ENCODE measurements around the gene PANX2.

PANX2 gene

DNA sequence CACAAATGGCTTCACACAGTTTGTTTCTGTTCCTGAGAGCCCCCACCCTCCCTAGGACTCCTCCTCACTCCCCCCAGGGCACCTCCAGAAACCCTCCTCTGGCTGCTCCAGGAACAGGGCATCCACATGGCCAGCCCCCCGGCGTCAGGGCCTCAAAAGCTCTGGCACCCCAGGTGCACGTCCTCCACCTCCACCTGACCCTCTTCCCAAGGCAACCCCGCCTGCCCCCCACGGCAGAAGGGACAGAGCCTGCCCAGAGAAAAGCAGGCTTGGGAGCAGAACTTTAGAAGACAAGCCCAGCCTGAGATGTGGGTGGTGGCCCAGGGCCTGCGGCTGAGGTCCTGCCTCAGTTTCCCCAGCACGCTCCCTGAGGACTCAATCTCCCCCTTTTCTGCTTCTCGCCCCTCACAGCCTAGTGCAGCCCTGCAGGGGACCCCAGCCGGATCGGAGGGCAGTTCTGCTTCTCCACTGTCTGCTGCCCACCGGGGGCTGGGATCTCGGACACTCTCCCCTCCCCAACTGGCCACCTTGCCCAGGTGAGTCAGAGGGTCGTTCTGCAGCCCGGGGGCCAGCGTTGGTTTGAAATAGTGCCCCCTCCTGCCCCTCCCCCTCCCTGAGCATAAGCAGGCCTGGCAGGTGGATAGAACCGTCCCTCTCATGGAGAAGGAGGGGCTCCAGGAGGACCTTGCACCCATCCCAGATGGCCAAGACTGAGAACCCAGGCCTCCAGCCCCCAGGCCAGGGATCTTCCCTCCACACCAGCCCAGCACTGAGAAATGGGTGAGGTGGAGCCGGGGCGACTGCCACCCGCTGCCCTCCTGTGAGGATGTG, 12.8 kb downstream of the PANX2 start:
- DNase-seq (ENCODE audit: low read depth, low spot score): no peak

DNA sequence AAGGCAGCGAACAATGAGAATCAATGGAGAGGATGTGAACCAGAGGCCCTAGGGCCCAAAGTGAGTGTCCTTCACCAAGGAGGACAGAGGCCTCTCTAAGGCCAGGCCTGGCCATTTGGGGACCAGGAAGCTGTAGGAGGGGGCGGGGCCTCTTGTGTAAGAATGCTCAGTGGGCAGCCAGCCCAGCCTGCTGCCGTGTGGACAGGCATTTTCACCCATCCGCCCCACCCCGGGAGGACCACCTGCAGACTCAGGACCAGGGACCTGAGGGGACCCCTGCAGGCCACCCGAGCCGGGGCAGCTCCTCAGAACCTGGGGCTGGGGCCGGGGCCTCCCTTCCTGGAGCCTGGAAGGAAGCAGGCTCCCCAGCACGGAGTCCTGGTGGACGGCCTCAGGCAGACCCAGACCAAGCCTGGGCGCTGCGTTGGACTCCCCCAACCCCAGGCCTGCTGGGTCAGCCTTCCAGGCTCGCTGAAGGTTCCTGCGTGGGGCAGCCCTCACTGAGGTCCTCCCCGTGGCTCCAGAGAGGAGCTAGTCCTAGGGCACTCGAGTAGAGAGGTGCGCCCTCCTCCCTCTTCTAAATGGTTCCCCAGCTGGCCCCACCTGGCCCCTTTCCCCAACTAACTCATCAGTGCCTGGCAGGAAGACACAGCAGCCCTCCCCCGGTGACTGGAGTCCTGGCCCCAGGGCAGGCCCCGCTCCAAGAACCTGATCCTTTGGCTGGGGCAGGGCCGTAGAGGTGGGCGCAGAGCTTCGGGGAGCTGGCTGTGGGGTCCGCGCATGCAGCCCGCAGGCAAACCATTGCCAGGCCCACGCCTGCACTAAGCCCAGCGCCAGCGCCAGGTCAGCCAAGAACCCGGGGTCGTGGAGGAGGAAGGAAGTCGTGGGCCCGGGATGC, 13.7 kb downstream of the PANX2 start:
- no peak for DNase-seq (ENCODE audit: low read depth, low spot score)

DNA sequence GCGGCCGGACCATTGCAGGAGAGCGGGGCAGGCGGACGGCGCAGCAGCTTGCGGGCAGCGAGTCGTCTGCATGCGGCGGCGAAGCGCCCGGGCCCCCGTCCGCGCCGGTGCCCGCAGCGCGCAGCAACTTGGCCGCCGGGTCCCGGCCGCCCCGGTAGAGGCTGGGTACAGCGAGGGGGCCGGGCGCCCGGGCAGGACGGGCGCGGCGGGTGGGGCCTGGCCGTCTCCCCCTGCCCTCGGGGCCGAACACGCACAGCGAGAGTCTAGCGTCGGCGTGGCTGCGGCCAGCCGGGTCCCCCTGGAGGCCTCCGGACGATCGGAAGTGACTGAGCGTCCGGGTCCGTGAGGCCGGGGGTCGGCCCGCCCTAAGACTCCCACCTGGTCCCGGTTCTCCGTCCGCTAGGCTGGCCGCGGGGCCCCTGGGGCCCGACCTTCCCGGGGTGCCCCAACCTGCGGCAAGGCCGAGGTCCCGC, 14.4 kb downstream of the PANX2 start:
- no peak for DNase-seq (ENCODE audit: low read depth, low spot score)

DNA sequence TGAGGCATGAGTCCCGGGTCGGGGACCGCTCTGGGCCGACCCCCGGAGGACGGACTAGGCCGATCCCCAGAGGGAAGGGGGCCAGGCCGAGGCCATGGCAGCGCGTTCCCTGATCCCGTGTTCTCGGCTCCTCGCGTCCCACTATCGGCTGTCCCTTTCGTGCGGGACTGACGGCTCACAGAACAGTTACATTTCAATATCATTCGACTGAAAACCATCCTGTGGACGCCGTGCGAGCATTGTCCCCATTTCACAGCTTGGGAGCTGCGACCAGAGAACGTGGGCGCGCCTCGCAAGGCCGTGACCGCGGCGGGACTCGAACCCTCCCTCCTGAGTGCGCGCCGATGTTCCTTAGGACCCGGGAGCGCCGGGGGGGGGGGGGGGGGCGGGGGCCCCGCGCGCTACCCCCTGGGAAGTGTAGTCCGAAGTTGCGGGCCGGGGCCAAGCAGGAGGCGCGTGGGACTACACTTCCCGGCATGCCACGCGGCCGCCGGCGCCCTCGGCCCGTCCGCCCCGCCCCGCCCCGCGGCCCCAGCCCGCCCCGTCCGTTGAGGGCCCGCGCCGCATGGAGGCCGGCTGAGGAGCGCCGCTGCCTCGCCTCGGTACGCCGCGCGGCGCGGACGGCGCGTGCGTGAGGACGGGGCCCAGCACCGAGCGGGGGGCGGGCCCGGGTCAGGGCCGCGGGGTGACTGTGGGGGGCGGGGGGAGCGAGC, 15.0 kb downstream of the PANX2 start, which contains the start of gene TRABD:
TRABD (plus strand) TSS at position 539 of the 713 bp plus-strand sequence. CDS start 7,148 bp downstream, outside the sequence.
- DNase-seq (ENCODE audit: low read depth, low spot score): no peak

DNA sequence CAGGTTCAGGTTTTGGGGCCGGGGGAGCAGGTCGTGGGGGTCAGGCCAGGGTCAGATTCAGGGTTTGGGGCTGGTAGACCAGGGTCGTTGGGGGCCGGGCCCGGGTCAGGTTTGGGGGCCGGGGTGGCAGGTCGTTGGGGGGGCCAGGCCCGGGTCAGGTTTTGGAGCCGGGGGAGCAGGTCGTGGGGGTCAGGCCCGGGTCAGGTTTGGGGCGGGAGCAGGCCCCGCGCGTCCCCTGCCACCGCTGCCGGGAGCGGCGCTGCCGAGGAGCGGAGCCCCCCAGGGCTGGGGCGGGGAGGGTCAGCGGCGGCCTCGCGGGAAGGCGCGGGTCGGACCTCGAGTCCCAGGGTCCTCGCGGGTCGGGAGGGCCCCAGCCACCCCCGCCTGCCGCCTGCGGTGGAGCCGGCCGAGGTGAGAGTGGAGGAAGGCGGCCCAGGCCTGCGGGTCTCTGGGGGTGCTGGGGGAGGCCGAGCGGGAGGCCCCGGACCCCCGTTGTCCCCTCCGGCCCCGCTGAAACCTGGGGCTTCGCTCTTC, 15.7 kb downstream of the PANX2 start:
- no peak for DNase-seq (ENCODE audit: low read depth, low spot score)

DNA sequence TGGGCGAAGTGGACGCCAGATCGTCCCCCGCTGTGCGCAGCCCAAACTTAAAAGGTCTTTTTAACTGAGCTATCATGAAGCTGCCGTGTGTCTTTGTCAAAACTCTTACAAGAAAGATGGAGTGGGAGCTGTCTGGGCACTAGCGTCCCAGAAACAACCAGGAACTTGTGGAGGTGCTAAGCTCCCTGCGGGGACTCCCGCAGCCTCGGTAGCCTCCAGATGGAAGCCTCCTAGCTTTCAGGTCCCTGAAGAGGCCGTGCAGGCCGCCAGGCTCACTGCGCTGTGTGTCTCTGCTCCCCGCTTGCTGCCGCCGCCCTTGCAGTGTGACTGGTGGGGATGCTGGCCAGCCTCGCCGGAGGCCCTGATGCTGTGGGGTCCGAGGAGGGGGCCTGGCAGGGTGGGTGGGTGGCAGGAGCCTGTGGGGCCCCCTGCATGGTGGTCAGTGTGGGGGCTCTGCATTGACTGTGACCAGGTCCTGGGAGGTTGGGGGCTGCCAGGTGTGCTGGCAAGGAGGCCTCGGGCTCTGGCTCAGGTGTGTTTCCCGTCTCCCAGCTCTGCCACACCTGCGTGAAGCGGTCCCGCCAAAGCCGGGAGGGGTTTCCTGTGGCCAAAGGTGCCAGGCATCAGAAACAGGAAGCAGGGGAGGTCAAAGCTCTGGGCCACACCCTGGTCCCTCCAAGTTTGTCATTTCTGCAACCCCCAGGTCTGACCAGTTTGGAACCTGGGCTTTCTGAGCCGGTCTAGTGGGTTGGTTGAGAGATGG, 16.4 kb downstream of the PANX2 start:
- no peak for DNase-seq (ENCODE audit: low read depth, low spot score)

DNA sequence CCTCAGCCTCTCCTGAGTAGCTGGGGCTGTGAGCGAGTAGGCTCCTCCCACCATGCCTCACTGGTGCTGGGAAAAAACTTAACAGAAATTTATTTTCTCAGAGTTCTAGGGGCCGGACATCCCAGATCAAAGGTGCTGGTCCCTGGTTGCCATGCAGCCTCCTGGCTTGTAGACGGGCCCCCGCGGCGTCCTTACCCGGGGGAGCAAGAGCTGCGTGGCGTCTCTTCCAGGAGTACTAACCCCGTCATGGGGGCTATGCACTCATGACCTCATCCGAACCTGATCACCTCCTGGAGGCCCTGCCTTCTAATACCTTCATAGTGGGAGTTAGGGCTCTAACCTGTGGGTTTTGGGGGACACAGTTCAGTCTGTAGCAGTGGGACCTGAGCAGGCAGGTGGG, 17.8 kb downstream of the PANX2 start:
- DNase-seq (ENCODE audit: low read depth, low spot score): no peak

DNA sequence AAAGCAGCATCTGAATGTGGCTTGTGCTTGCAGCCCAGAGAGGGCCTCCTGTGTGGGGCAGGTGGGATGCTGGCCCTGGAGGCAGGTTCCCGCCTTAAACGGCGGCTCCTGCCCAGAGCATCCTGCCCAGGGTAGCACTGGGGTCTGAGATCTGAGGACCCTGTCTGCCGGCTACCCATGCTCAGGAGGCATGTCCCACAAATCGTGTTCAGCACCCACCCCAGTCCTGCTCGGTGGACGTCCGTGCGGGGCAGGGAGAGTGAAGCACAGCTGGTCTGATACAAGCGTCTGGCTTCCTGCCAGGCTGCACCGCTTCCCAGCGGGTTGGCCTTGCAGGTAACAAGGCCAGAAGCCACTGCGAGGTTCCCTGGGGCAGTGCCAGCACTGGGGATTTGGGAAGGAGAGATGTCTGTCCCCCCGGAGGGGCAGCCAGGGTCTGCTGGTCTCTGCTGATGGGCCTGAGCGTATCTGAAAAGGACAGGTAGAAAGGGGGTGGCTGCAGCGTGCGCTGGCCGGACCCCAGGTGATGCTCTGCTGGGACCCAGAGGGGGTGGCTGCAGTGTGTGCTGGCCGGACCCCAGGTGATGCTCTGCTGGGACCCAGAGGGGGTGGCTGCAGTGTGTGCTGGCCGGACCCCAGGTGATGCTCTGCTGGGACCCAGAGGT, 18.8 kb downstream of the PANX2 start:
- no peak for DNase-seq (ENCODE audit: low read depth, low spot score)

DNA sequence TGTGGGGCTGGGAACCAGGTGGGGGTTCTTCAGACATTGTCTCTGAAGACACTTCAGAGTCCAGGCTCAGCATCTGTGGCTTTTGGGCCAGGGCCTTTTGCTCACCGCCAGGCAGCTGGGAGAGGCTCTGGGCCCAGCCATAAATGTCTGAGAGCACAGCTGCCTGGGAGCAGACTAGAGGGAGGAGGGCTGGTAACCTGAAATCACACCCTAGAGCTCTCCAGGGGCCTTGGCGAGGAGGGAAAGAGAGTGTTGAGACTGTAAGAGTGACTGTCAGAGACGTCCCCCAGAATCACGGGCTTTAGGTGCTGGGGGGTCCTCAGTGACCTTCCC, 19.3 kb downstream of the PANX2 start:
- no peak for DNase-seq (ENCODE audit: low read depth, low spot score)

DNA sequence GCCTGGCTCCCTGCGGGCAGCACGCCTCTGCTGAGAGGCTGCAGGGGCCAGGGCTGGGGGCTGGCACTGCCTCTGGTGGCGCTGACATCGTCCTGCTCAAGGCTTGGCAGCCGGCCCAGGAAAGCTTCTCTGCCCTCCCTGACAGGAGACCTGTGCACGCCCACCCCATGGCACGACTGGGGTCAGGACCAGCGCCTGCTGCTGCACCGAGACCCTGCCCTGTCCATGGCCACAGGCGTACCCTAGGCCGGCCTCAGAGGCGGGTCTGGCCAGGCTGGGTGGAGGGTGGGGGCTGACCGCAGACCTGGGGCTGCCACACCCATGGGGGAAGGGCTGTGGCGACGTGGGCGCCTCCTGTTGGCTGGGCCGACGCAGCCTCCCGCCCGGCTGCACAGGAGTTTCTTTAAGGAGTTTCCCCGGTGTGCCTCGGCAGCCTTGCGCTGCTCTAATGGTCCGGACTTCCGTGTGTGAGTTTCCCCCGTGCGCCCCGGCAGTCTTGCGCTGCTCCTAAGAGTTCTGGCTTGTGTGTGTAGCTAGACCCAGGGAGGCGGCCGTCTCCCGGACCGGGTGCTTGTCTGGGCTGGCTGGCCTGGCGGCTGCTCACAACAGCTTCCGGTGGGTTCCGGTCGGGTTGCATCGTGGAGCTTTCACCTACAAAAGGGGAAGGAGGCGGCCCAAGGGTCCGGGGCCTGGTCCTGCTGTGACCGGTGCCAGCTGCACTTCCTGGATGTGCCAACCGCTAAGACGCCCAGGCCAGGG, 19.8 kb downstream of the PANX2 start:
- DNase-seq (ENCODE audit: low read depth, low spot score): no peak

DNA sequence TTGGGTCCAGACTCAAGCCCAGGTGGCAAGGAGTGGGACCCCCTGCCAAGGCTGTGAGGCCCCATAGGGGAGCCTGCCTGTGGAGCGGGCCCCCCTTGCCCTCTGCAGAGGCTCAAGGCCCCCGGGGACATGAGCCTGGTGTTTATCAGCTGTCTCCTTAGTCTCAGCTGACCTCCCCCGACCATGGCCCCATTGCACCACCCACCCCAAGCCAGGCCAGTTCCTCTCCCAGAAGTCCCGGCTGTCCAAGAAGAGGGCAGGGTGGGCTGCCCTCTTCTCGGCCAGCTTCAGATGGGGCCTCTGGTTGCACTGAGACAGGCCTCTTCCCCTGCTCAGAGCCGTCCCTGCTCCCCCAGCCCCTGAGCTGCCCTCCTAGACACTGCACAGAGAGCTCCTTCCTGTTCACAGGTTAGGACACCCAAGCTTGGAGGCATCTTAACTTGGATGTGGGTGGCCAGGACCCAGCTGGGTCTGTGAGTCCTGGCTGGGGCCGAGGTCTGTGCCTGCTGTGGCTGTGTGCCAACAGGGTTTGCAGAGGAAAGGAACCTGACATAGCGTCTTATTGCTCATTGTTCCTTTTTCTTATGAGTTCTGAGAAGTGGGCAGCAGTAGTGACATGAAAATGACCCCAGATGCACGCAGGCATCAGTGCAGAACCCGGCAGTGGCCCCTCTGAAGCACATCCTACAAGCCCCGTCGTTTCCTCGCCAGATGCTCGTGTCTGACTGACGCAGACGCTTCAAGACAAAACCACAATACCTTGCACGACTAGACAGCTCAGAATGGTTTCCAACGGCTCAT, 20.6 kb downstream of the PANX2 start:
- DNase-seq (ENCODE audit: low read depth, low spot score): no peak

DNA sequence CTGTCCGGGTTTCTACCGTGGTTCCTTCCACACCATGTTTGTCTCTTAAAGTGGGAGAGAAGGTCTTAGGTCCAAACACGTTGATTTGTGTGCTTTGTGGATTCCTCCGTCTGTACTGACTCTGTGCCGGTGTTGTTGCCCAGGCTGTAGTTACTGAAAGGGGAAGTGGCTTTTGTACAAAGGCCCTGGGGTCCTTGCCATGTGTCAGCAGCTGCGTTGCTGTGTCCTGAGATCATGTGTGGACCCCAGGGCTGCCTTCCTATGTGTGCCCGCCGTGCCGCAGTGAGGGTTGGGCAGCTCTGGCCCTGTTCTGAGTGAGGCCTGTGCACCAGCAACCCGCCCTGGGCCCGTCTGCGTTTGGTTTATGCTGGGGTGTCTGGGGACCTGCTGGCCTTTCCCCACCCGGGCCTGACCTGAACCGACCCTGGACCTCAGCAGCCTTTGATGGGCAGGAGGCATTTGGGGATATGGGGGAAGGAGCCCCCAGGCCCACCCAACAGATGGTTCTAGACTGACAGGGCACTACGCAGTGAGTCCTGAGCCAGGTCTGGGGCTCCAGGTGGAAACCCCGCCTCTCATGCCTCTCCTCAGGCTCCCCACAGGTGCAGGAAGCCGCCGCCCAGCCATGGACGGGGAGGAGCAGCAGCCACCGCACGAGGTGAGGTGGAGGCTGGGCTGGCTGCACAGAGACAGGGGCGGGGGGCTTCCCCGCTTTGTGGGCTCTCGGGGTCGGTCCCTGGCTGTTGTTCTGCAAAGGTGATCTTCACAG, 22.1 kb downstream of the PANX2 start:
- DNase-seq (ENCODE audit: low read depth, low spot score): no peak

DNA sequence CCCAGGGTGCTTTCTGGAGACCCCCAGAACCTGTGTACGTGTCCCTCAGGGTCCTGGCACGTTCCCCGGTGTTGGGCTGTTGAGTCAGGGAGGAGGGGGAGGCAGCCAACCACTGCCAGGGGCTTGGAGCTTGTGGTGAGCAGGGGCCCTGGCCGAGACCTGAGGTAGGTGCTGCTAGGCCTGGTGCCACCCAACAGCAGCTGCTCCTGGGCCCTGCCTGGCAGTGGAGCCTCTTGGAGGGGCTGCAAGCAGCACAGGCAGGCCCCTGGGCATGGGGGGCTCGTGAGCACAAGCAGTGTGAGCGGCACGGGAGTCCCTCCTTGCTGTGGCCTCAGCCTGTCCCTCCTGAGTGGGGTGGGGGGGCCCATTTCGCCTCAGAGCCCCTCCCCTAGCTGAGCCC, 23.1 kb downstream of the PANX2 start:
- no peak for DNase-seq (ENCODE audit: low read depth, low spot score)

DNA sequence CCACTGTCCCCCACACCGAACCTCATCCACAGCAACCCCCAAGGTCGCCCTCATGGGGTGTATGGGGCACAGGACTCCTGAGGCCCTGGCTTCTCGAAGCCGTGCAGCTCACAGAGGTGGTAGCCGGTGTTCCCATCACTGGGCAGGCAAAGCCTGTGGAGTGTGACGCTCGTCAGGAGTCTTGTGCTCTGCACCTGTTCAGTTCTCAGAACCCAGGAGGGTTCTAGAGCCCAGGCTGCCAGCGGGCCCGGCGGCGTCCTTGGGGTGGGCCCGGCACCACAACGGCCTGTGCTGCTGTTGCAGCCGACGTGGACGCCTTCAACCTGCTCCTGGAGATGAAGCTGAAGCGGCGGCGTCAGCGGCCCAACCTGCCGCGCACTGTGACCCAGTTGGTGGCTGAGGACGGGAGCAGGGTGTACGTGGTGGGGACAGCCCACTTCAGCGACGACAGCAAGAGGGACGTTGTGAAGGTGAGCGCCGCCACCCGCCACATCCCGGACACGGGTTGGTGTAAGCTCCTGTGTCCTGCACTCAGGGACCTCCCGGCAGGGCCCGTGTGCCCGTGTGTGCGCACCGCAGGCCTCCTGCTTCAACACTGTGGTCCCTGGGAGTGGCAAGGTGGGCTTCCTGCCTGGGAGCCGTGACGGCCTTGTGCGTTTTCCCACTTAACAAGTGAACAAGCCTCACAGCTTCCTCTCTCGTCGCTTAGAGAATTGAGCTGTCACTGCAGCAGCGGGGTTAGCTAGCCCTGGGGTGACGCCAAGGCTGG, 23.7 kb downstream of the PANX2 start:
- DNase-seq (ENCODE audit: low read depth, low spot score): no peak

DNA sequence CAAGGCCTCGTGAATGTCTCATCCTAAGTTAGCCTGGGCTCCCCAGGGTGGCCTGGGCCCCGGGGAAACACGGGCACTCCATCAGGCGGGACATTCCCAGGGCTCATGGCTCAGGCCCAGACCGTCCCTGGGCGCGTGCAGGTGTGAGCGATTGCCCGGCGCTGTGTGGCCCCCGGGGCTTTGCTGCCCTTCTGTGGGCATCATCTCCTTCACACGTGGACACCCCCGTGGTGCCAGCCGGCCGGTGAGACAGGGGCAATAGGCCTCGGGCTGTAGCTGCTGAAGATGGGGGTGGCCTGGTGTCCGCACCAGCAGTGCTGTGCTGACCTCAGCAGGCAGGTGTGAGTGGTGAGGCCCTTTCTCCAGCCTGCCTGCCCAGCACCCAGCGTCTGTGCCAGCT, 25.7 kb downstream of the PANX2 start:
- no peak for DNase-seq (ENCODE audit: low read depth, low spot score)

DNA sequence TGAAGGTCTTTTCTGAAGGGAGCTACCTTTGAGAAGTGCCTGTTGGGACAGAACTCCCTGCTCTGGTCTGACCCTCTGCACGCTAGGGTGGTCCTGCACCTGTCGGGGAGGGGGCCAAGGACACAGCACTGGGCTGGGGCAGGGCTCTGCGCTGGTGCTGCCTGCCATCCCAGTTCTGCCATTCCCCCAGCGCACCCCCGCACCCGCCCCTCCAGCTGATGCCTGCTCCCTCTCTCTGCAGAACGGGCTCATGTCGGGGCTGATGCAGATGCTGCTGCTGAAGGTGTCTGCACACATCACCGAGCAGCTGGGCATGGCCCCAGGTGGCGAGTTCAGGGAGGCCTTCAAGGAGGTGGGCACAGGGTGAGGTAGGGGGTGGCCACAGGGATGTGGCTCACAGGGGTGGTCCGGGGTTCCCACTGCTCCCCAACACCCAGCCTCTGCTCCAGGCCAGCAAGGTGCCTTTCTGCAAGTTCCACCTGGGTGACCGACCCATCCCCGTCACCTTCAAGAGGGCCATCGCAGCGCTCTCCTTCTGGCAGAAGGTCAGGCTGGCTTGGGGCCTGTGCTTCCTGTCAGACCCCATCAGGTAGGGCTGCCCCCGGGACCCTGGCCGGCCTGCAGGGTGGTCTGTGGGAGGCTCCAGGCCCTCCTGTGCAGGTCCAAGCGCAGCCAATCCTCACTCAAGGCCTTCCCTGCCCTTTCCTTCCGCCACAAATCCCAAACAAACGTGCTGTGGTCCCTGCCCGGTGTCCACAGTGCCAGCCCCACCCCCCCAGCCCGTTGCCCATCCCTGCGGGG, 26.7 kb downstream of the PANX2 start:
- DNase-seq (ENCODE audit: low read depth, low spot score): no peak

Data from brain pericyte (primary cell).